A549 (cell line): Measurements from ENCODE around the gene LAMA2.

ENCODE experiments used
- CHD2 ChIP-seq: fragments of 150-350 bp; IDR thresholded peaks from 2 replicates; pipeline ENCODE4 v1.6.1; 2014; ENCODE audit warnings: low read length; ENCODE audit not compliant: partially characterized antibody
- EP300 ChIP-seq, 2 experiments: fragments of >200 bp; sonication (Bioruptor Twin); formaldehyde crosslinking; IDR thresholded peaks; 2 replicates in 1 of 2; 3 replicates in 1 of 2; pipeline ENCODE4 v1.6.1; 2016 to 2017
- JUNB ChIP-seq: fragments of >200 bp; sonication (Bioruptor Twin); formaldehyde crosslinking; IDR thresholded peaks from 2 replicates; pipeline ENCODE4 v1.6.1; 2016
- KDM1A ChIP-seq: fragments of 200-600 bp; sonication (generic); IDR thresholded peaks from 2 replicates; pipeline ENCODE4 v1.6.1; 2016; ENCODE audit warnings: low read depth, mild to moderate bottlenecking
- NR3C1 ChIP-seq: fragments of >200 bp; sonication (Bioruptor Twin); formaldehyde crosslinking; IDR thresholded peaks from 3 replicates; pipeline ENCODE4 v1.6.1; 2017
- POLR2AphosphoS2 ChIP-seq: conservative IDR thresholded peaks from 2 replicates; pipeline ENCODE4 v1.6.1; 2012; ENCODE audit warnings: low read length, improper control_type of control experiment, inconsistent platforms
- RAD21 ChIP-seq, 2 experiments: fragments of >200 bp in 1 of 2; sonication (Bioruptor Twin) in 1 of 2; formaldehyde crosslinking in 1 of 2; IDR thresholded peaks in 1 of 2; conservative IDR thresholded peaks in 1 of 2; 2 replicates in 1 of 2; 3 replicates in 1 of 2; pipeline ENCODE4 v1.6.1; 2012 to 2018; ENCODE audit warnings: inconsistent platforms in 1 of 2
- RCOR1 ChIP-seq: fragments of 150-350 bp; IDR thresholded peaks from 2 replicates; pipeline ENCODE4 v1.6.1; 2014; ENCODE audit warnings: antibody characterized with exemption, low read length, low read depth
- SMC3 ChIP-seq: fragments of >200 bp; sonication (Bioruptor Twin); formaldehyde crosslinking; IDR thresholded peaks from 3 replicates; pipeline ENCODE4 v1.6.1; 2018; ENCODE audit warnings: inconsistent platforms
- USF2 ChIP-seq: fragments of 450-650 bp; IDR thresholded peaks from 2 replicates; pipeline ENCODE4 v1.6.1; 2014; ENCODE audit warnings: antibody characterized with exemption
- ZSCAN20 ChIP-seq: fragments of 250-450 bp; sonication (Bioruptor Pico); IDR thresholded peaks from 2 replicates; pipeline ENCODE4 v1.8.0; 2022; ENCODE audit warnings: mild to moderate bottlenecking, moderate library complexity
- TF ChIP-seq, protein P1 (sequence below): fragments of 150-350 bp; IDR thresholded peaks from 2 replicates; pipeline ENCODE4 v1.6.1; 2014; ENCODE audit warnings: low read depth, mild to moderate bottlenecking, low read length
- TF ChIP-seq, protein P2 (sequence below): fragments of >200 bp; sonication (Bioruptor Twin); formaldehyde crosslinking; IDR thresholded peaks from 3 replicates; pipeline ENCODE4 v1.5.1; 2016
- TF ChIP-seq, protein P3 (sequence below): IDR thresholded peaks from 2 replicates; pipeline ENCODE4 v1.6.1; 2012

DNA sequence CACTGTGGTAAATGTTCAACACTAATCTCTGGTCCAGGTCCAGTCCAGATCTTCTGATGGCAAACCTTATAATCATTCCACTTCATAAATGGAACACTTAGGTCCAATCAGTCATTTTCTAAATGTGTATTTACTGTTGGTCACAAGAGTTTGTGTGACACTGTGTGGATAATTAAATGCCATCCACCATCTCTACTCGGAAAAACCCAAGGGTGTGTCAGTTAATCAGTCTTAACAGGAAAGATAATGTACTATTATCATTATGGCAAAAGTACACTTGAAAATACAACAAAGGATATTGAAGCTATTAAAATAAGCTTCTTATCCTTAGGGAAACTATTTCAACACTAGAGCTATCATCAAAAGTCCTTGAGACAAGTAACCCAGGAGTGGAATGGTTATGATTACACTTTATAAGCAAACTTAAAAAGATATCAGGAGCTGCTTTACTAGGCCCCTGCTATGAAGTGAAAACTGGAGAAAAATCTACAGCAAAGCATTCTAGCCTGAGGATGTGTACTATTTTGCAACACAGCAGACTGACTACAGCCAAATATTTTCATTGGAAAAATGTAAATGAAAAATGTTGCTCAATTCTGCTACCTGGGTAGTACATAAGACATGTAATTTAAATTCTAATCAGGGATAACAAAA lies 227.9 kb downstream of the LAMA2 start:
- TF ChIP-seq KDM1A (no peak), RAD21 (conservative IDR thresholded peaks at IDR 0.05 in 1 of 2, IDR thresholded peaks at IDR 0.05 in 1 of 2) (no peak), SMC3 (no peak), EP300 (IDR thresholded peaks at IDR 0.05) (no peak), ZSCAN20 (CRISPR knock-in tag) (no peak), JUNB (no peak), CHD2 (no peak), RCOR1 (no peak), POLR2AphosphoS2 (no peak), USF2 (no peak), NR3C1 (no peak)
- TF ChIP-seq, protein P1, sequence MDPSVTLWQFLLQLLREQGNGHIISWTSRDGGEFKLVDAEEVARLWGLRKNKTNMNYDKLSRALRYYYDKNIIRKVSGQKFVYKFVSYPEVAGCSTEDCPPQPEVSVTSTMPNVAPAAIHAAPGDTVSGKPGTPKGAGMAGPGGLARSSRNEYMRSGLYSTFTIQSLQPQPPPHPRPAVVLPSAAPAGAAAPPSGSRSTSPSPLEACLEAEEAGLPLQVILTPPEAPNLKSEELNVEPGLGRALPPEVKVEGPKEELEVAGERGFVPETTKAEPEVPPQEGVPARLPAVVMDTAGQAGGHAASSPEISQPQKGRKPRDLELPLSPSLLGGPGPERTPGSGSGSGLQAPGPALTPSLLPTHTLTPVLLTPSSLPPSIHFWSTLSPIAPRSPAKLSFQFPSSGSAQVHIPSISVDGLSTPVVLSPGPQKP: no peak
- TF ChIP-seq, protein P2, sequence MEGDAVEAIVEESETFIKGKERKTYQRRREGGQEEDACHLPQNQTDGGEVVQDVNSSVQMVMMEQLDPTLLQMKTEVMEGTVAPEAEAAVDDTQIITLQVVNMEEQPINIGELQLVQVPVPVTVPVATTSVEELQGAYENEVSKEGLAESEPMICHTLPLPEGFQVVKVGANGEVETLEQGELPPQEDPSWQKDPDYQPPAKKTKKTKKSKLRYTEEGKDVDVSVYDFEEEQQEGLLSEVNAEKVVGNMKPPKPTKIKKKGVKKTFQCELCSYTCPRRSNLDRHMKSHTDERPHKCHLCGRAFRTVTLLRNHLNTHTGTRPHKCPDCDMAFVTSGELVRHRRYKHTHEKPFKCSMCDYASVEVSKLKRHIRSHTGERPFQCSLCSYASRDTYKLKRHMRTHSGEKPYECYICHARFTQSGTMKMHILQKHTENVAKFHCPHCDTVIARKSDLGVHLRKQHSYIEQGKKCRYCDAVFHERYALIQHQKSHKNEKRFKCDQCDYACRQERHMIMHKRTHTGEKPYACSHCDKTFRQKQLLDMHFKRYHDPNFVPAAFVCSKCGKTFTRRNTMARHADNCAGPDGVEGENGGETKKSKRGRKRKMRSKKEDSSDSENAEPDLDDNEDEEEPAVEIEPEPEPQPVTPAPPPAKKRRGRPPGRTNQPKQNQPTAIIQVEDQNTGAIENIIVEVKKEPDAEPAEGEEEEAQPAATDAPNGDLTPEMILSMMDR: no peak
- TF ChIP-seq, protein P3, sequence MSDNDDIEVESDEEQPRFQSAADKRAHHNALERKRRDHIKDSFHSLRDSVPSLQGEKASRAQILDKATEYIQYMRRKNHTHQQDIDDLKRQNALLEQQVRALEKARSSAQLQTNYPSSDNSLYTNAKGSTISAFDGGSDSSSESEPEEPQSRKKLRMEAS: no peak
